ENCODE data around the gene ZSCAN21. TPM values are rescaled to one million over a fixed set of nuclear protein-coding genes. Genes with fewer than 3 reads are reported as not detected.

The ZSCAN21 gene
- polyA plus RNA-seq, 2 of the 4 experiments (the other 2 are of a cell fraction), result 9.1 to 18.3 TPM

GRCh38 chr7:100106633-100107032 lies 57.1 kb downstream of the ZSCAN21 start:
- CTCF ChIA-PET, result interaction anchor here (1.1 kb wide), 1 partner anchor 370 kb away, joined by 3 read pairs; no protein-coding TSS in a partner anchor
- Histone ChIP-seq H3K4me2 (no peak overlapping the region), H3K9me3 (no peaks in the 10 kb centered on the region), H3K27ac (no peak overlapping the region), H3K4me1 (peaks cover 8% of the 10 kb centered on the region), H3K4me3 (no peak overlapping the region)
- 89% methylated on average over 17 of the region's 17 CpGs for WGBS (ENCODE audit: missing lambda C conversion rate)
- TF ChIP-seq HOXB13 (CRISPR knock-in tag; IDR thresholded peaks at IDR 0.05; ENCODE audit: low read depth), result no peak
- no peak for TF ChIP-seq CBX2 (IDR thresholded peaks at IDR 0.05; ENCODE audit: borderline replicate concordance, low read depth)
- TF ChIP-seq KDM1A (IDR thresholded peaks at IDR 0.05; ENCODE audit: low read depth), result no peak
- TF ChIP-seq, protein P1, sequence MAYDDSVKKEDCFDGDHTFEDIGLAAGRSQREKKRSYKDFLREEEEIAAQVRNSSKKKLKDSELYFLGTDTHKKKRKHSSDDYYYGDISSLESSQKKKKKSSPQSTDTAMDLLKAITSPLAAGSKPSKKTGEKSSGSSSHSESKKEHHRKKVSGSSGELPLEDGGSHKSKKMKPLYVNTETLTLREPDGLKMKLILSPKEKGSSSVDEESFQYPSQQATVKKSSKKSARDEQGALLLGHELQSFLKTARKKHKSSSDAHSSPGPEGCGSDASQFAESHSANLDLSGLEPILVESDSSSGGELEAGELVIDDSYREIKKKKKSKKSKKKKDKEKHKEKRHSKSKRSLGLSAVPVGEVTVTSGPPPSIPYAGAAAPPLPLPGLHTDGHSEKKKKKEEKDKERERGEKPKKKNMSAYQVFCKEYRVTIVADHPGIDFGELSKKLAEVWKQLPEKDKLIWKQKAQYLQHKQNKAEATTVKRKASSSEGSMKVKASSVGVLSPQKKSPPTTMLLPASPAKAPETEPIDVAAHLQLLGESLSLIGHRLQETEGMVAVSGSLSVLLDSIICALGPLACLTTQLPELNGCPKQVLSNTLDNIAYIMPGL (CRISPR knock-in tag; IDR thresholded peaks at IDR 0.05; ENCODE audit: borderline replicate concordance), result no peak
- TF ChIP-seq JUN (IDR thresholded peaks at IDR 0.05), result no peak
- TF ChIP-seq RNF2 (IDR thresholded peaks at IDR 0.05; ENCODE audit: borderline replicate concordance, low read depth), result no peak
- TF ChIP-seq, protein P2, sequence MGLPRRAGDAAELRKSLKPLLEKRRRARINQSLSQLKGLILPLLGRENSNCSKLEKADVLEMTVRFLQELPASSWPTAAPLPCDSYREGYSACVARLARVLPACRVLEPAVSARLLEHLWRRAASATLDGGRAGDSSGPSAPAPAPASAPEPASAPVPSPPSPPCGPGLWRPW (IDR thresholded peaks at IDR 0.05), result no peak
- no peak for TF ChIP-seq KDM5A (IDR thresholded peaks at IDR 0.05)
- TF ChIP-seq BHLHE40 (IDR thresholded peaks at IDR 0.05; ENCODE audit: low read depth, low read length), result no peak
- DNase-seq (ENCODE audit: low read depth in 1 of 2, low spot score in 1 of 2), result no peak
- POLR2A ChIA-PET, result interaction anchor here (0.8 kb wide), 1 partner anchor 42 kb away, joined by 3 read pairs; the partner anchor contains the start of gene LAMTOR4
- ATAC-seq, result no peak
- no peak for FAIRE-seq

- ATAC-seq (no peak), FAIRE-seq (no peak), DNase-seq (ENCODE audit: low read depth in 1 of 2, low spot score in 1 of 2) (no peak)
- ChIA-PET CTCF (no interaction called here), POLR2A (no interaction called here)
- Histone ChIP-seq H3K4me2 (no peak overlapping the region), H3K4me1 (peaks cover 8% of the 10 kb centered on the region), H3K4me3 (no peak overlapping the region), H3K9me3 (no peaks in the 10 kb centered on the region), H3K27ac (no peak overlapping the region; a peak in 1 of 6 replicates)
- no peak for TF ChIP-seq ZSCAN20 (CRISPR knock-in tag; IDR thresholded peaks at IDR 0.05)
- 95% methylated on average over 25 of the region's 25 CpGs for WGBS (ENCODE audit: missing lambda C conversion rate)
These were observed 57.7 kb downstream of the ZSCAN21 start for GRCh38 chr7:100107125-100107737.

DNA sequence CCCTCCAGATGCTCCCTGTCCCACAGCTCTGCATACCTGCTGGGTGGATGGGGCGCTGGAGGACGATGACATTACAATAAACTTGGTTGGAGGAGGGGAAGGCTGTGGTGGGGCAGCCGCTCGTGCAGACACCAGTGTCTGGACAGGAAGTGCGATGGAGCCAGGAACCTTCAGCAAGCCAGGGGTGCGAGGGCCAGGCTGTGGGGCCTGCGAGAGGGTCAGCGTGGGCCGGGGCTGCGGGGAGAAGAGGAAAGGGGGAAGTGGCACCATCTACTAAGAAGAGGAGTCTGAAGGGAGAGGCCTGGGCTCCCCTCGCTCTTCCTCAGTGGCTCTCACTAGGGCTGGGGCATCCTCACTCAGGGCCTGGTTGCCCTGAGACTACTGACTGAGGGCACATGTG lies 58.3 kb downstream of the ZSCAN21 start:
- Histone ChIP-seq H3K4me3 (no peak overlapping the region), H3K4me1 (peaks cover 1% of the 10 kb centered on the region), H3K9me3 (no peaks in the 10 kb centered on the region), H3K27ac (no peak overlapping the region; a peak in 1 of 6 replicates), H3K4me2 (no peak overlapping the region)
- ChIA-PET CTCF (no interaction called here), POLR2A (no interaction called here)
- ATAC-seq (no peak), DNase-seq (ENCODE audit: low read depth in 1 of 2, low spot score in 1 of 2) (no peak), FAIRE-seq (no peak)
- TF ChIP-seq BHLHE40 (IDR thresholded peaks at IDR 0.05; ENCODE audit: low read depth, low read length) (no peak), CBX8 (IDR thresholded peaks at IDR 0.05) (no peak), ESRRA (IDR thresholded peaks at IDR 0.05; ENCODE audit: borderline replicate concordance, low read length) (no peak), ZNF302 (CRISPR knock-in tag; IDR thresholded peaks at IDR 0.05) (no peak), EHMT2 (IDR thresholded peaks at IDR 0.05; ENCODE audit: low read depth) (no peak), EP300 (IDR thresholded peaks at IDR 0.05) (no peak), RCOR1 (IDR thresholded peaks at IDR 0.05; ENCODE audit: low read depth, low read length) (no peak), USF2 (IDR thresholded peaks at IDR 0.05) (no peak), POLR2AphosphoS2 (conservative IDR thresholded peaks at IDR 0.05; ENCODE audit: low read length) (no peak)
- TF ChIP-seq, protein P3, sequence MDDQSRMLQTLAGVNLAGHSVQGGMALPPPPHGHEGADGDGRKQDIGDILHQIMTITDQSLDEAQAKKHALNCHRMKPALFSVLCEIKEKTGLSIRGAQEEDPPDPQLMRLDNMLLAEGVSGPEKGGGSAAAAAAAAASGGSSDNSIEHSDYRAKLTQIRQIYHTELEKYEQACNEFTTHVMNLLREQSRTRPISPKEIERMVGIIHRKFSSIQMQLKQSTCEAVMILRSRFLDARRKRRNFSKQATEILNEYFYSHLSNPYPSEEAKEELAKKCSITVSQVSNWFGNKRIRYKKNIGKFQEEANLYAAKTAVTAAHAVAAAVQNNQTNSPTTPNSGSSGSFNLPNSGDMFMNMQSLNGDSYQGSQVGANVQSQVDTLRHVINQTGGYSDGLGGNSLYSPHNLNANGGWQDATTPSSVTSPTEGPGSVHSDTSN (IDR thresholded peaks at IDR 0.05), result no peak
- WGBS (ENCODE audit: missing lambda C conversion rate), result 87% methylated on average over 11 of the region's 11 CpGs
